Measurements from ENCODE around the gene TSHZ2. TPM values are rescaled to one million over a fixed set of nuclear protein-coding genes. Genes with fewer than 3 reads are reported as not detected.
"Not testable (repeated sequence)": the region's sequence is repeated elsewhere in the genome, so short reads cannot be mapped to it uniquely, and the experiment has no call there.

Gene TSHZ2
- total RNA-seq, 1 donor from 2014 or later: 2.0 TPM

- DNase-seq (ENCODE audit: extremely low read depth, low read depth, low spot score): no peak
These were observed 545.0 kb downstream of the TSHZ2 start for GRCh38 chr20:53517146-53517545.

GRCh38 chr20:53521421-53521820 is 549.3 kb downstream of the TSHZ2 start:
- not testable (repeated sequence) for DNase-seq (ENCODE audit: extremely low read depth, low read depth, low spot score)

GRCh38 chr20:53522026-53522425 is 549.9 kb downstream of the TSHZ2 start:
- DNase-seq (ENCODE audit: extremely low read depth, low read depth, low spot score): no peak

- DNase-seq (ENCODE audit: extremely low read depth, low read depth, low spot score): no peak
These were observed 550.5 kb downstream of the TSHZ2 start for GRCh38 chr20:53522696-53523095.

GRCh38 chr20:53523615-53524014 is 551.5 kb downstream of the TSHZ2 start:
- not testable (repeated sequence) for DNase-seq (ENCODE audit: extremely low read depth, low read depth, low spot score)

GRCh38 chr20:53524589-53525312 is 552.6 kb downstream of the TSHZ2 start:
- no peak for DNase-seq (ENCODE audit: extremely low read depth, low read depth, low spot score)

GRCh38 chr20:53527196-53527595 is 555.0 kb downstream of the TSHZ2 start:
- DNase-seq (ENCODE audit: extremely low read depth, low read depth, low spot score): no peak

- DNase-seq (ENCODE audit: extremely low read depth, low read depth, low spot score): no peak
These were observed 557.5 kb downstream of the TSHZ2 start for GRCh38 chr20:53529658-53530057.

- no peak for DNase-seq (ENCODE audit: extremely low read depth, low read depth, low spot score)
These were observed 558.3 kb downstream of the TSHZ2 start for GRCh38 chr20:53530440-53530839.

- not testable (repeated sequence) for DNase-seq (ENCODE audit: extremely low read depth, low read depth, low spot score)
These were observed 560.6 kb downstream of the TSHZ2 start for GRCh38 chr20:53532654-53533312.

GRCh38 chr20:53533500-53533899 is 561.3 kb downstream of the TSHZ2 start:
- no peak for DNase-seq (ENCODE audit: extremely low read depth, low read depth, low spot score)

- DNase-seq (ENCODE audit: extremely low read depth, low read depth, low spot score): no peak
These were observed 561.9 kb downstream of the TSHZ2 start for GRCh38 chr20:53534037-53534436.

- DNase-seq (ENCODE audit: extremely low read depth, low read depth, low spot score): no peak
These were observed 563.7 kb downstream of the TSHZ2 start for GRCh38 chr20:53535878-53536277.

GRCh38 chr20:53536382-53536781 is 564.2 kb downstream of the TSHZ2 start:
- DNase-seq (ENCODE audit: extremely low read depth, low read depth, low spot score): not testable (repeated sequence)

GRCh38 chr20:53539516-53539915 is 567.4 kb downstream of the TSHZ2 start:
- no peak for DNase-seq (ENCODE audit: extremely low read depth, low read depth, low spot score)
